BLaER1 (cell line): Measurements from ENCODE around the gene DNAJC30.

ENCODE experiments used
- H3K27ac ChIP-seq: shearing (Covaris generic); formaldehyde crosslinking; 2 replicates; pipeline ENCODE4 v1.8.1; 2022
- H3K27me3 ChIP-seq: shearing (Covaris generic); formaldehyde crosslinking; 2 replicates; pipeline ENCODE4 v1.8.1; 2022
- H3K36me3 ChIP-seq: shearing (Covaris generic); formaldehyde crosslinking; 2 replicates; pipeline ENCODE4 v1.8.1; 2022
- H3K4me1 ChIP-seq: shearing (Covaris generic); formaldehyde crosslinking; 2 replicates; pipeline ENCODE4 v1.8.1; 2022
- H3K4me2 ChIP-seq: shearing (Covaris generic); formaldehyde crosslinking; 2 replicates; pipeline ENCODE4 v1.8.1; 2022
- H3K4me3 ChIP-seq: shearing (Covaris generic); formaldehyde crosslinking; 2 replicates; pipeline ENCODE4 v1.8.1; 2022
- H3K9ac ChIP-seq: shearing (Covaris generic); formaldehyde crosslinking; 2 replicates; pipeline ENCODE4 v1.8.1; 2022
- H3K9me3 ChIP-seq: shearing (Covaris generic); formaldehyde crosslinking; 2 replicates; pipeline ENCODE4 v1.8.1; 2022
- H4K20me1 ChIP-seq: shearing (Covaris generic); formaldehyde crosslinking; 2 replicates; pipeline ENCODE4 v1.8.1; 2022
- Cebpa-rat ChIP-seq: shearing (Covaris generic); IDR thresholded peaks from 2 replicates; pipeline ENCODE4 v1.8.1; 2022

The DNAJC30 gene

GRCh38 chr7:73638911-73639310 lies 44.3 kb downstream of the DNAJC30 start:
- Histone ChIP-seq H3K36me3 (no peaks in the 10 kb centered on the region), H3K27me3 (no peaks in the 10 kb centered on the region), H3K4me1 (no peaks in the 10 kb centered on the region), H4K20me1 (no peaks in the 10 kb centered on the region), H3K4me3 (no peak overlapping the region), H3K9ac (no peak overlapping the region), H3K4me2 (no peak overlapping the region), H3K27ac (no peak overlapping the region), H3K9me3 (peaks cover 24% of the 10 kb centered on the region)
- TF ChIP-seq Cebpa-rat = no peak

- no peaks in the 10 kb centered on the region for H3K4me1 ChIP-seq
- H3K36me3 ChIP-seq = no peaks in the 10 kb centered on the region
- H3K9me3 ChIP-seq = peaks cover 7% of the 10 kb centered on the region; the same call in 1 of the 2 replicates
- H3K27ac ChIP-seq = no peak overlapping the region
- TF ChIP-seq Cebpa-rat = no peak
- H3K4me3 ChIP-seq = no peak overlapping the region
- H3K4me2 ChIP-seq = no peak overlapping the region
- no peak overlapping the region for H3K9ac ChIP-seq
- H3K27me3 ChIP-seq = no peaks in the 10 kb centered on the region
- H4K20me1 ChIP-seq = no peaks in the 10 kb centered on the region
These were observed 47.6 kb downstream of the DNAJC30 start for GRCh38 chr7:73635428-73636200.

GRCh38 chr7:73633844-73634243 lies 49.4 kb downstream of the DNAJC30 start:
- no peak overlapping the region for H3K4me2 ChIP-seq
- no peaks in the 10 kb centered on the region for H3K4me1 ChIP-seq
- H3K27ac ChIP-seq = no peak overlapping the region
- H3K9me3 ChIP-seq = no peaks in the 10 kb centered on the region
- TF ChIP-seq Cebpa-rat = no peak
- H3K27me3 ChIP-seq = no peaks in the 10 kb centered on the region
- no peak overlapping the region for H3K9ac ChIP-seq
- H4K20me1 ChIP-seq = no peaks in the 10 kb centered on the region
- H3K4me3 ChIP-seq = no peak overlapping the region
- H3K36me3 ChIP-seq = no peaks in the 10 kb centered on the region

GRCh38 chr7:73633323-73633722 lies 49.9 kb downstream of the DNAJC30 start:
- no peaks in the 10 kb centered on the region for H3K9me3 ChIP-seq
- no peak overlapping the region for H3K4me3 ChIP-seq
- no peaks in the 10 kb centered on the region for H3K4me1 ChIP-seq
- H3K9ac ChIP-seq = no peak overlapping the region
- no peak for TF ChIP-seq Cebpa-rat
- no peak overlapping the region for H3K4me2 ChIP-seq
- no peaks in the 10 kb centered on the region for H4K20me1 ChIP-seq
- H3K27me3 ChIP-seq = no peaks in the 10 kb centered on the region
- no peak overlapping the region for H3K27ac ChIP-seq
- H3K36me3 ChIP-seq = no peaks in the 10 kb centered on the region

- Histone ChIP-seq H4K20me1 (no peaks in the 10 kb centered on the region), H3K4me2 (no peak overlapping the region), H3K27ac (no peak overlapping the region), H3K27me3 (peaks cover 5% of the 10 kb centered on the region; the same call in 1 of the 2 replicates), H3K4me1 (peaks cover 4% of the 10 kb centered on the region; the same call in 1 of the 2 replicates), H3K9ac (no peak overlapping the region), H3K4me3 (no peak overlapping the region), H3K36me3 (no peaks in the 10 kb centered on the region), H3K9me3 (no peaks in the 10 kb centered on the region)
- no peak for TF ChIP-seq Cebpa-rat
These were observed 51.7 kb downstream of the DNAJC30 start for GRCh38 chr7:73631558-73631957.
